ENCODE measurements around the gene C1orf216. TPM values are rescaled to one million over a fixed set of nuclear protein-coding genes. Genes with fewer than 3 reads are reported as not detected.

The C1orf216 gene, protein sequence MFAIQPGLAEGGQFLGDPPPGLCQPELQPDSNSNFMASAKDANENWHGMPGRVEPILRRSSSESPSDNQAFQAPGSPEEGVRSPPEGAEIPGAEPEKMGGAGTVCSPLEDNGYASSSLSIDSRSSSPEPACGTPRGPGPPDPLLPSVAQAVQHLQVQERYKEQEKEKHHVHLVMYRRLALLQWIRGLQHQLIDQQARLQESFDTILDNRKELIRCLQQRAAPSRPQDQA
- total RNA-seq: 9.2 TPM in 2 replicates

DNA sequence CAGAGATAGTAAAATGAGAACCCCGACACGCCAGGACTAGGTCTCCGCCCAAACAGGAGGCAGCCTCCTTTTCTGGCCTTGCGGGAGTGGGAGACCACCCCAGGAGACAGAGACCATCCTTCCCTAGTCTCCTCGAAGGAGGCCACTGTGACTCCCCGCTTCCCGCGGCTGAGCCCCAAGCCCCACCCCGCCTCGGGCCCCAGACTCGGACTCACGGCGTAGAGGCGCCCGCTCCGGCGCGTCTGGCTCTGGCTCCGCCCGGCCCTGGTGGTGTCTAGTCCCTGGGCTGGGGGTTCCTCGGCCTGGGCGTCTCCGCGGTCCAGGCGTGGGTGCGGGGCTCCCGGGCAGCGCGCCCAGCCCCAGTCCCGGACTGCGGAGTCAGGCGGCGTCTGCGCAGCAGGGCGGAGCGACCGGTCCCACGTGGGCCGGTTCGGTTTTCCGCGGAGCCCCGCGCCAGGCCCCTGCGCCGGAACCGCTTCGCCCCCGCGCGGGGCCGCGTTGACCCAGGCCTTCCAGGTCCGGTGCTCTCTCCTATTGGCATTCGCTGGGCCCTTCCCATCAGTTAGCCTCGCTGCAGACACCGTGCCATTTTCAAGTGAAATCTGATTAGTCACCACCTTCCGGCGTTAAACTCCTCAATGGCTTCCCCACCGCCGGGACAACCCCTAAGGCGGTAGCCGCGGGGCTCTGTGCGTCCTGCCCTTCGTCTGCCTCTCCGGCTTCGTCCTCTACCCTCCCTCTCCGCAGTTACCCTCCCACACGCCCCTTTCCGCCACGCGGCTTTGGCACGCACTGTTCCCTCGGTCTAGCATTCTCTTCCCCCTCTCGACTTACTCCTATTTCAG, at the start of gene C1orf216:
C1orf216 (minus strand) TSS at position 393 of the 845 bp plus-strand sequence. CDS start 2,563 bp downstream, outside the sequence.

Other genes starting within 250 kb of the C1orf216 start
- gene KIAA0319L, start 161.5 kb downstream of the C1orf216 start, total RNA-seq: 57.1 and 63.3 TPM in 2 replicates
- gene NCDN, start 161.1 kb downstream of the C1orf216 start, total RNA-seq: 27.1 and 33.2 TPM in 2 replicates
- under 0.01 TPM in 1 of 2 replicates, not detected in the other for gene TFAP2E, start 145.6 kb downstream of the C1orf216 start, total RNA-seq
- gene PSMB2, start 77.4 kb downstream of the C1orf216 start, total RNA-seq: 85.0 and 86.1 TPM in 2 replicates
- gene CLSPN, start 51.1 kb upstream of the C1orf216 start, total RNA-seq: 4.6 and 8.0 TPM in 2 replicates
- 3.7 and 7.4 TPM in 2 replicates for gene AGO4, start 89.1 kb upstream of the C1orf216 start, total RNA-seq
- gene AGO1, start 164.3 kb upstream of the C1orf216 start, total RNA-seq: 16.5 and 25.9 TPM in 2 replicates
- 7.4 and 9.2 TPM in 2 replicates for gene AGO3, start 212.2 kb upstream of the C1orf216 start, total RNA-seq